ENCODE measurements around the gene ARL3. TPM values are rescaled to one million over a fixed set of nuclear protein-coding genes. Genes with fewer than 3 reads are reported as not detected.
"Not testable (repeated sequence)": the region's sequence is repeated elsewhere in the genome, so short reads cannot be mapped to it uniquely, and the experiment has no call there.

The ARL3 gene
- total RNA-seq, 1 donor from 2014 or later: 18.2 TPM

DNA sequence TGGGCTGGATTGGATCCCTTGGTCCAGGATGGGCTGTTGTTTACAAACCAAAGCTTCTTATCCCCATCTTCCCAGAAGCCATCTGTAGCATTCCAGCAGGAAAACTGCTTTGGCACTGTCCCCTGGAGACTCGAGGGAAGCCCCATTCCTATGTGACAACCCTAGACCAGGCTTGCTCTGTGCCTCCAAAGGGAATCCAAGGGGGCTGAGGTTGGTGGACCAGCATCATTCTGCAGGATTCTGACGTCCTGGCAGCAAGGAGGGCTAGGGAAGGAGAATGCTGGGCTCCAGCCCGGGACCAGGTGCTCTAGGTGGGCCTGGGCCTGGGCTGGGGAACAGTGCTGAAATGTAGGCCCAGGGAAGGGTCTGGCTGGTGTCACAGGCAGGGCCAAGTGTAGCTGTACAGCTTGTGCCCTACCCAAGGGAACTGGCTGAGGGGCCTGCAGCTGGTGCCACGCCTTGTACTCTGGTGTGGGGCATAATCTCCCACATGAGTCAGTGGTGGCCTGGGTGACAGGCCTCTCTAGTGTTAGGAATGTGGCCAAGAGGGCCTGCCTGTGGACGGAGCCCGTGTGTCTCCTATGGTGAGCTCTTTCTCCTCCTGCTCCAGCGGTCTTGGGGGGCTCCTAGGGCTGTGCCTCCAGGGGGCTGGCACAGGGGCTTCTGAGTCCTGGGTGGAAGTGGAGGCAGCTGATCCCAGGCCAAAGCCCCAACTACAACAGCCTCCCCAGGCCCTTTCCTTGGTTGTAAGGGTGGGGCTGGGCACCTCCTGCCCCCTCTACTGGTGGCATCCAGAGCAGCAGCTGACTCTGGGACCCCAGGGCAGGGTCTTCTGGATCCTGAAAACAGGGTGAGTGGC is 44.8 kb downstream of the ARL3 start:
- Mint-ChIP-seq H3K27me3 (ENCODE audit: low read depth, unreplicated experiment) (no peaks in the 10 kb centered on the region), H3K4me3 (ENCODE audit: unreplicated experiment) (no peak overlapping the region), H3K9me3 (ENCODE audit: unreplicated experiment) (no peaks in the 10 kb centered on the region), H3K4me1 (ENCODE audit: low read depth, unreplicated experiment) (peaks cover 38% of the 10 kb centered on the region), H3K36me3 (ENCODE audit: low read depth, unreplicated experiment) (no peaks in the 10 kb centered on the region), H3K27ac (ENCODE audit: unreplicated experiment) (no peak overlapping the region)
- no peak overlapping the region for H3K9ac ChIP-seq (ENCODE audit: low read length)
- no peak overlapping the region for H2AFZ ChIP-seq (ENCODE audit: low read depth, low read length)
- H4K20me1 ChIP-seq (ENCODE audit: insufficient read depth, low read length): no peaks in the 10 kb centered on the region
- no peaks in the 10 kb centered on the region for H3K36me3 ChIP-seq (ENCODE audit: insufficient read depth, low read length)
- FAIRE-seq (no peak), DNase-seq (ENCODE audit: low read depth) (peak; percentile 30)
- TF ChIP-seq, protein P1, sequence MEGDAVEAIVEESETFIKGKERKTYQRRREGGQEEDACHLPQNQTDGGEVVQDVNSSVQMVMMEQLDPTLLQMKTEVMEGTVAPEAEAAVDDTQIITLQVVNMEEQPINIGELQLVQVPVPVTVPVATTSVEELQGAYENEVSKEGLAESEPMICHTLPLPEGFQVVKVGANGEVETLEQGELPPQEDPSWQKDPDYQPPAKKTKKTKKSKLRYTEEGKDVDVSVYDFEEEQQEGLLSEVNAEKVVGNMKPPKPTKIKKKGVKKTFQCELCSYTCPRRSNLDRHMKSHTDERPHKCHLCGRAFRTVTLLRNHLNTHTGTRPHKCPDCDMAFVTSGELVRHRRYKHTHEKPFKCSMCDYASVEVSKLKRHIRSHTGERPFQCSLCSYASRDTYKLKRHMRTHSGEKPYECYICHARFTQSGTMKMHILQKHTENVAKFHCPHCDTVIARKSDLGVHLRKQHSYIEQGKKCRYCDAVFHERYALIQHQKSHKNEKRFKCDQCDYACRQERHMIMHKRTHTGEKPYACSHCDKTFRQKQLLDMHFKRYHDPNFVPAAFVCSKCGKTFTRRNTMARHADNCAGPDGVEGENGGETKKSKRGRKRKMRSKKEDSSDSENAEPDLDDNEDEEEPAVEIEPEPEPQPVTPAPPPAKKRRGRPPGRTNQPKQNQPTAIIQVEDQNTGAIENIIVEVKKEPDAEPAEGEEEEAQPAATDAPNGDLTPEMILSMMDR (IDR thresholded peaks at IDR 0.05; ENCODE audit: insufficient read depth, low read depth, low read length): no peak
- no peak overlapping the region for H3K4me2 ChIP-seq (ENCODE audit: low read length)
- H3K4me1 ChIP-seq (ENCODE audit: insufficient read depth, low read length): peaks cover 11% of the 10 kb centered on the region
- no peaks in the 10 kb centered on the region for H3K79me2 ChIP-seq (ENCODE audit: insufficient read depth, low read length)
- H3K9me3 ChIP-seq (ENCODE audit: insufficient read depth, low read depth, low read length): no peaks in the 10 kb centered on the region
- H3K4me3 ChIP-seq (ENCODE audit: insufficient read depth, low read depth, low read length): no peak overlapping the region
- no peaks in the 10 kb centered on the region for H3K27me3 ChIP-seq (ENCODE audit: insufficient read depth, low read length)
- H3K27ac ChIP-seq (ENCODE audit: low read depth, low read length): no peak overlapping the region

DNA sequence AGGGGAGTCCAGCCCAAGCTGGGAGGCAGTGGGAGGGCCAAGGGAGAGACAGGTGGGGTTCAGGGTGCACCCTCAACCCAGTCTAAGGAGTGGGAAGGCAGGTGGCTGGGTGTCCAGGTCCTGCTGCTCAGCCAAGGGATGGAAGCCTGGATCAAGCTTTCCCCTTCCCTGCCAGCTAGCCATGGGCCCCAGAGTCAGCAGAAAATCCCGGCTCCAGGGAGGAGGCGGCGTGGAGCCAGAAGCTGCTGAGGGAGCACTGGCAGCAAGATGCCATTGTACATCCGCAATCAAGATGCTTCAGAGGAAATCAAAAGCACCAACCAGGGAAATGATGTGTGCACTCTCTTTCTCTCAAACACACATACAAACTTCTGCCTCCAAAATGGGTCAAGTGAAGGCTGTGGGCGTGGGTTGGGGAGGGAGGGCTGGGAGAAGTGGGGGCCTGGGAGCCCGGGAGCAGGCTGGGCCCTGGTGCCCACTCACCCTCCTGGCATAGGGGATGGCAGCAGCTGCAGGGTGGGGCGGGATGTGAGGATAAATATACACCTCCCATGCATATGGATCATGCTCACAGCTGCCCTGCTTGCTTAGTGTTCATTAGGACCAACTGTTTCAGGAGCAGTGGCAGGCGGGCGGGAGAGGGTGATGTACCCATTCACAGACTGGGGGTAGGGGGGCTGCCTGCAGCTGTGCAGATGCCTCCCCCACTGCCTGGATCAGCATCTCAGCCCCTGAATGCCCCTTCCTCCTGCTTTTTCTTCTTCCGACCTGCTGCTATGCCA is 45.7 kb downstream of the ARL3 start:
- DNase-seq (ENCODE audit: low read depth): no peak
- Mint-ChIP-seq H3K27ac (ENCODE audit: unreplicated experiment) (no peak overlapping the region), H3K4me1 (ENCODE audit: low read depth, unreplicated experiment) (peaks cover 30% of the 10 kb centered on the region), H3K27me3 (ENCODE audit: low read depth, unreplicated experiment) (no peaks in the 10 kb centered on the region), H3K4me3 (ENCODE audit: unreplicated experiment) (peak overlapping the region; percentile 64), H3K36me3 (ENCODE audit: low read depth, unreplicated experiment) (no peaks in the 10 kb centered on the region), H3K9me3 (ENCODE audit: unreplicated experiment) (no peaks in the 10 kb centered on the region)
- H3K79me2 ChIP-seq (ENCODE audit: insufficient read depth, low read length): no peaks in the 10 kb centered on the region
- no peaks in the 10 kb centered on the region for H3K27me3 ChIP-seq (ENCODE audit: insufficient read depth, low read length)
- no peaks in the 10 kb centered on the region for H4K20me1 ChIP-seq (ENCODE audit: insufficient read depth, low read length)
- no peaks in the 10 kb centered on the region for H3K36me3 ChIP-seq (ENCODE audit: insufficient read depth, low read length)
- H3K27ac ChIP-seq (ENCODE audit: low read depth, low read length): no peak overlapping the region
- no peak overlapping the region for H3K9ac ChIP-seq (ENCODE audit: low read length)
- FAIRE-seq: no peak
- no peak overlapping the region for H3K4me2 ChIP-seq (ENCODE audit: low read length)
- TF ChIP-seq, protein P1 (IDR thresholded peaks at IDR 0.05; ENCODE audit: insufficient read depth, low read depth, low read length): no peak
- TF ChIP-seq EZH2 (IDR thresholded peaks at IDR 0.05; ENCODE audit: insufficient read depth, low read length): no peak
- H2AFZ ChIP-seq (ENCODE audit: low read depth, low read length): no peak overlapping the region
- no peaks in the 10 kb centered on the region for H3K9me3 ChIP-seq (ENCODE audit: insufficient read depth, low read depth, low read length)
- H3K4me3 ChIP-seq (ENCODE audit: insufficient read depth, low read depth, low read length): no peak overlapping the region
- peaks cover 2% of the 10 kb centered on the region for H3K4me1 ChIP-seq (ENCODE audit: insufficient read depth, low read length)

DNA sequence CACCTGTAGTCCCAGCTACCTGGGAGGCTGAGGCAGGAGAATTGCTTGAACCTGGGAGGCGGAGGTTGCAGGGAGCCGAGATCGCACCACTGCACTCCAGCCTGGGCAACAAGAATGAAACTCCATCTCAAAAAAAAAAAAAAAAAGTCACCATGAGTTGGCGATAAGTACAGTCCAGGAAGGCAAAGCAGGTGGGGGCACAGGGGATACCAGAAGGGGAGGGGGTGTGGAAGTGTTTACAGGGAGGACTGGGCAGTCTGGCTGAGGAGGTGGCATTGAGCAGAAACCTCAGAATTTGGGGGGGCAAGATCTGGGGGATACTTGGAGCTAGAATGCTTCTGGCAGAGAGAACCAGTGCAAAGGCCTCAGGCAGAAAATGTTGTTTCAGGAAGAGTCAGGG is 46.8 kb downstream of the ARL3 start:
- not testable (repeated sequence) for H3K79me2 ChIP-seq (ENCODE audit: insufficient read depth, low read length); FAIRE-seq; H3K4me2 ChIP-seq (ENCODE audit: low read length); H3K27ac ChIP-seq (ENCODE audit: low read depth, low read length); H3K27me3 ChIP-seq (ENCODE audit: insufficient read depth, low read length); H3K4me3 ChIP-seq (ENCODE audit: insufficient read depth, low read depth, low read length); H3K4me3 Mint-ChIP-seq (ENCODE audit: unreplicated experiment); H4K20me1 ChIP-seq (ENCODE audit: insufficient read depth, low read length); H3K9me3 ChIP-seq (ENCODE audit: insufficient read depth, low read depth, low read length); H3K9me3 Mint-ChIP-seq (ENCODE audit: unreplicated experiment); H3K4me1 ChIP-seq (ENCODE audit: insufficient read depth, low read length); H3K36me3 ChIP-seq (ENCODE audit: insufficient read depth, low read length); H3K36me3 Mint-ChIP-seq (ENCODE audit: low read depth, unreplicated experiment); H3K9ac ChIP-seq (ENCODE audit: low read length); H2AFZ ChIP-seq (ENCODE audit: low read depth, low read length); DNase-seq (ENCODE audit: low read depth); H3K27me3 Mint-ChIP-seq (ENCODE audit: low read depth, unreplicated experiment)
- Mint-ChIP-seq H3K27ac (ENCODE audit: unreplicated experiment) (peak overlapping the region; percentile 72), H3K4me1 (ENCODE audit: low read depth, unreplicated experiment) (peaks cover 25% of the 10 kb centered on the region)

Measured in astrocyte (in vitro differentiated cells and primary cell).